Loucy (cell line): ENCODE data around the gene EML3.
A peak's percentile ranks its signal among the peaks of the same experiment; 100 is the strongest.

ENCODE experiments used
- CTCF ChIP-seq: fragments of 200-600 bp; sonication (generic); conservative IDR thresholded peaks from 2 replicates; pipeline ENCODE4 v1.5.1; 2014; ENCODE audit warnings: mild to moderate bottlenecking, antibody characterized with exemption, low read length
- EZH2phosphoT487 ChIP-seq: fragments of 200-600 bp; IDR thresholded peaks from 2 replicates; pipeline ENCODE4 v1.6.1; 2018; ENCODE audit warnings: antibody characterized with exemption, mild to moderate bottlenecking, moderate library complexity, borderline replicate concordance

DNA sequence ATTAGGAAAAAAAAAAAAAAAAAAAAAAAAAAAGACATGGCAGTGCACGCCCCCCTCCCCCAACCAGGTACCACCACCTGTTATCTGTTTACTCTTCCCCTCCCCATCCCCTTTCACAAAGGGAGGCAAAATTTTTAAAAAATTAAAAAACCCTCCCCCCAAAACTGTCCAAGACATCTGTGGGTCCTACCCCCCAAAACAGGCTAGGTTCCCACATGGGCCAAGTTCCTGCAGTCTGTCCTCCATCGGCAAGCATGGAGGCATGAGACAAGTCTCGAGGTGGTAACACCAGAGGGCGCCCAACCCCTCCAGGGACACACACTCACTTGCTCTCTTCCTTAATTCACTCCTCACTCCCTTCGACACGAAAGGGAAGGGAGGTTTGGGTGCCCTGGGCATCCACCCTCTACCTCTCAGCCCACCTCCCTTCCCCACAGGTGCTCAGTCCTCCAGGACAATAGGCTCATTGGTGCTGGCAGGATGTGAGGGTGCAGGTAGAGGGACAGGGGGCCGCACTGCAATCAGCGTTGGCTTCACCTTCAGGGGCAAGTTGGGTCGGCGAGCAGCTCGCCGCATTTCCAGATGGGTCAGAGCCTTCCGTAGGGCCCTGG lies 19.0 kb downstream of the EML3 start:
- peak; percentile 89 for TF ChIP-seq CTCF
- no peak for TF ChIP-seq EZH2phosphoT487
